COR-L47 (cell line): ENCODE results near the gene GJD2.
A peak's percentile ranks its signal among the peaks of the same experiment; 100 is the strongest.

Experiments used
- DNase-seq: peaks from one replicate; lab custom pipeline; 2025; lab: John Stamatoyannopoulos, UW

Gene GJD2

DNA sequence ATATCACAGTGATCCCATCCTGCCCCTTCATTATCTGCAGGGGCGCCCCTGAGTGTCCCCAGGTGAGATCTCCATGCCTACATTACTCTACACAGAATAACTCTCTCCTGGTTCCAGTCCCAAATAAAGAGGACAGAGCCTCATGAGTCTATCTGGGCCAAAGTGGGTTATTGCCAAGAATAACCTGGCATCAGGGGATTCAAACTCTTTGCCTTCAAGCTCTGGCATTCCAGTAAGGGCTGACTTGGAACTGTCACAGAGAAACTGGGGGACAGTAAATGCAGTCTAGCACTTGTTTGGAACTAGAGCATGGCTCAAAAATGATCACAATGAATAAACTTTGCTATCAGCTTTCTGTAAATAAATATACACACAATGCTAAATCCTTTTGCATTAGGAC lies 30.3 kb downstream of the GJD2 start:
- no peak for DNase-seq

DNA sequence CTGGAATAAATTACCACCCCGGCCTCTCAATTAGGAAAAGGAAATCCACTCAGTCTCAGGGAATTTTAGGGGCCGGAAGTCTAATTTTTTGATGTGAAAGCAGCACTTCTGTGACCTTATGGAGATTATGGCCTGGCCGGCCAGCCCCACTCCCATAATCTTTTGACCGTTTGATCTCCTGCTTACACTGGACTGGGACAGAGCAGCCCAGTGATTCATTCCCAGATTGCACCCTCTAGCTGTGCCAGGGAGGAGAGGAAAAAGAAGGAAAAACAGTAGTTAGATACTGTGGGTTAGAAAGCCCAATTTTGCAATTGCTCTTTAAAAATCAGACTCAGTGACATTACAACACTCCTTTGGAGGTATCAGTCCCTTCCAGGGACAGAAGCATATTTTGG lies 32.4 kb downstream of the GJD2 start:
- DNase-seq, result no peak

DNA sequence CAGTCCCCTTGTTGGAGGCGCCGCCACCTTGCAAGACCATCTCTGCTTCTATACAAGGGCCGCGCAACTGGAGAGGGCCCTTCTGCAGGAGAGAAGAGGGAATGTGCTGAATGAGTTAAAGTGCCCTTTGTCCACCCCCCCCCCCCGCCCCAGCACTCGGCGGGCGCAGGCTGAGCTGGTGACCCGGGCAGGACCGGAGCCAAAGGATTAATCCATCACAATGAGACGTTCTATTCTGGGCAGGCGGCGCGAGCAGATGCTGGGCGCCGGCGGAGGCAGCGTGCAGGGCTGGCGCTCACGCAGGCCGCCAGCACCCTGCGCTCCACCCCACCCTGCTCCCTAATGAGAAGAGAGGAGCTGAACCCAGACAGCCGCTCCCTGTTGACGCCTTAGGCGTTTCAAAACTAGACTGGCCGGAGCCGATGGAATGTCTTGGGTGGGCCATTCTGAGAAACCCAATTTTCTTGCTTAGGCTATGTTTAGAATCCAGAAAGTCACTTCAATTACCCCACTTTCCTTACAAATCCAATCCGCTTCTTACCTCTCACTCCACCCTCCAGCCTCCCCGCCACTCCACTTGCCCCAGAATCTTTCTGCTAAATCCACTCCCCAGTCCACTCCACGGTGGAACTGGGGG lies 32.9 kb downstream of the GJD2 start:
- DNase-seq, result peak; percentile 49

DNA sequence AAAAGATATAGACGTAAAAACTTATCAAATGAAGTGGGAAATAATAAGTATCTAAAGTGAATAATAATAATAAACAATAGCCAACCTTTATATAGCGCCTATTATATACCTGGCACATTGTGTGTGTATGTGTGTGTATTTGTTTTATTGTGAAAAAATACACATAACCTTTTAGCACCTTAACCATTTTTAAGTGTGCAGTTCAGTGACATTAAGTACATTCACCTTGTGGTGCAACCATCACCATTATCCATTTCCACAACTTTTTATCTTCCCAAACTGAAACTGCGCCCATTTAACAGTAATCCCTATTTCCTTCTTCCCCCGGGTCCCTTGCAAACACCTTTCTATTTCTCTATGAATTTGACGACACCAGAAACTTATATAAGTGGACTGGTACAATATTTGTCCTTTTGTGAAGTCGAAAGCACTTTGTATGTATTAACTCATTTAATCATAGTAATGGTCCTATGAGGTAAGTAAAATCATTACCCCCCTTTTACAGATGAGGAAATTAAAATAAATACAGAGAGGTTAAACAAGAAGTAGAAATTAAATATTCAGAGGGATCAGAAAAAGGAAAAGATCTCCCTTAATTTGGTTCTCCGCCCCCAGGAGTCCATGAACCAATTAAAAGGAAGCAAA lies 33.5 kb downstream of the GJD2 start:
- no peak for DNase-seq

- DNase-seq, result no peak
These were observed 35.1 kb downstream of the GJD2 start for GRCh38 chr15:34719695-34720094.

- DNase-seq, result no peak
These were observed 35.8 kb downstream of the GJD2 start for GRCh38 chr15:34718681-34719665.

DNA sequence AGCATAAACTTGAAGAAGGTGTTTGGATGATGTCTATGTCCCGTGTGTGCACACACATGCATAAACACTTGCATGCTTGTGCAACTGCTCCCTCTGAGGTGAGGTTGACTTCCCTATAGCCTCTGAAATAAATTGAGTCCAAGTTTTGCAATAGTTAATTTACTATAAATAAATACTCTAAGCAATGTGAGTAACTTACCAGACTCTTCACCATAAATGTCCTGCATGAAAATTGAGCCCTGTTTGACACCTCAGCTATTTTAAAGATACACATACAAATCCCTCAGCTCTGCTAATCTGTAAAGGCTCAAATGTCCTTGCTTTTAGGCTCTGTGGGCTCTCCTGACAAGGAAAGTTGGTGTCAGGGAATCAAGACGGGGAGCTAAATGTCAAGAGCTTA lies 37.1 kb downstream of the GJD2 start:
- DNase-seq, result no peak

- DNase-seq, result no peak
These were observed 38.7 kb downstream of the GJD2 start for GRCh38 chr15:34716111-34716510.

DNA sequence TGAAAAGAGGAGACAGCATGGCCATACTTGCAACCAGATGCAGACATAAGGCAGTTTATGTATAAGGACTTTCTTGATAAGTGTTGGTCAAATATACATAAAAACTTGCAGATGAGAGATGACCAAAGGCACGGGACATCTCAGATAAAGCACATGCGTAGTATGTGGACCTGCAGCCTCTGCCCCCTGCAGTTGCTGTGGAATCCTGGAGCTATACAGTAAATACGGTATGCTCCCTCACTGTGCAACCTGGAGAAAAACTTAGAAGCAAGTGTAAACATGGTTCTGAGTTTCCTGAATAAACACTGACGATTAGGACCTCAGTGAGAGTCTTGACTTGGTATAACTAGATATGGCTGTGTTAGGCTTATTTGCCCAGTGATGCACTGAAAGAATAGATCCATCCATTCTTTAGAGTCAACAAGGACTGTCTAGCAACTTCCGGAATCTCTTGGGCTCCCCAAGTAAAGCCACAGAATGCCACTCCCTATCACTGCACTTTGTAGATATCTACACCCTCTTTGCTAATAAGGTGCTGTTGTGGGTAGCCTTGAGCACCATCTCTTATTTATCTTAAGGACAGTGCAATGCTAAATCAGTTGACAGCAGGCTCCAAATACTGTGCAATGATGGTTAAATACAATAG lies 40.2 kb downstream of the GJD2 start:
- DNase-seq, result no peak

DNA sequence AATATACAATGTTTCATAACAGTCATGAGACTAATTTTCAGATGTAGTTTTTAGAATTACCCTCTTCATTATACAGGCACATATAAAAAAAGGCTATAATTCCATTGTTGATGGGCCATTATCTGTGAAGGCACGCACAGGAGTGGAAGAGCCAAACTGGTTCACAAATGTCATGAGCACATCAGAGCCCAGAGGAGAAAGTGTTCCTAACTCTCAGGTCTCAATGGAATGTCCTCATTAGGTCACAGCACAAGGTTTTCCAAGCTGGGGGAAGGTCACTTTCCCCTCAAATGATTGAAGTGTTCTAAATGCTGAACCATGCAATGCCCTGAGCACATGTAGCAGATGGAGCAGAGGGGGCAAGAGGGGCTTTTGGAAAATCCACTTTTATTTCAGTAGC lies 41.2 kb downstream of the GJD2 start:
- no peak for DNase-seq

DNA sequence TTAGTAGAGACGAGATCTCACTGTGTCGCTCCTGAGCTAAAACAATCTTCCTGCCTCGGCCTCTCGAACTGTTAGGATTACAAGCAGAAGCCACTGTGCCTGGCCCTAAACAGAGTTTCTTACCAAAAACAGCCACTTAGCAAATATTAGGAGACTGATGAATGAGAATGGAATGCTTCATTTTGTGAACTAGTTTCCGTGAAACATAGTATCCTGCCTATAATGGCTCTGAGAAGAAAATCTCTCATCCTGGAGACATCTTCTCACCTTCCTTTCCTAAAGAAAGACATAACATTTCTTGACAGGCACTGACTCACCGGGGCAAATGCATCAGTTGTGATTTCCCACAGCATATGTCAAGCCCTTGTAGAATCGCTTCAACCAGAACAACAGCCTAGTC lies 44.9 kb downstream of the GJD2 start:
- DNase-seq, result no peak

DNA sequence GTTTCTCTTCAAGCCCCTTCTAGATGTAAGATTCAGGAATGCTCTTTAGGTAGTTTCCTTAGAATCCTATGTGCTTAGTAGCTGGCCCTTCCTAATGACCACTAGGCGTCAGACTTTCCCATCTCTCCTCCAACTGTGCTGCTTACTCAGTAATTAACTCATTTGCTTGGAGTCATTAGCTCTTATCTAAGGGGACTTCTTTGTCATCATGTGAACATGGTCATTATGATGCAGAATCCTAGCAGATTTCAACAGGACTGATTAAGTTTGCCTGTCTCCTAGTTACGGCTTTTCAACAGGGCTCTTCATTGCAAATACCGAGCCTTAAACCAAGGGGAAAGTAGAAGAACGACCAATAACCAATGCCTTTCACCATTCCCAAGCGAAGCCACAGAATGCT lies 46.4 kb downstream of the GJD2 start:
- DNase-seq, result peak; percentile 74

DNA sequence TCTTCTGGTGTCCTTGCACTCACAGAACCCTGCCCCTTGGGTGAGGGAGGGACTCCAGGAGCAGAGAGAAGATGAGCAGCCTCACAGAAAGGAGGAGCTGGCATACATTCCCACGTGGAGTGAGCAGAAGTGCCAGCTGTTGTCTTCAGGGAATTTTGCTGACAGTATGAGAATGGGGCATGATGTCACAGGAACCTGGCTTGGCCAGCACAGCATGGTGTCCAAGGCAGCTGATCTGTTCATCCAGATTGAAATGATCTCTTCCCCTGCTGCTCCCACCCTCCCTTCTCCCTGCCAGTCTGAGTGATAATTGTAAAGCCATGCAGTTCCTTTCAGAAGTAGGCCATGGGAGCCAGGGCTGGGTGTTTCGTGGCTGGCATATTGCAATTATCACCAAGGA lies 53.3 kb downstream of the GJD2 start:
- no peak for DNase-seq
